Activated CD8-positive, alpha-beta memory T cell treated with anti-CD3 and anti-CD28 coated beads, Interleukin-2, amount 50 U/mL, for 48 hours (primary cell): ENCODE results near the gene SLC39A11.
"Not testable (repeated sequence)": the region's sequence is repeated elsewhere in the genome, so short reads cannot be mapped to it uniquely, and the experiment has no call there.

Source experiments
- DNase-seq: peaks from one replicate; pipeline ENCODE4 v3.0.0-alpha.2; 2020

The SLC39A11 gene

GRCh38 chr17:73069841-73070240 is 22.6 kb downstream of the SLC39A11 start:
- no peak for DNase-seq

GRCh38 chr17:73069164-73069770 is 23.2 kb downstream of the SLC39A11 start:
- no peak for DNase-seq

- DNase-seq = no peak
Measured at GRCh38 chr17:73068322-73069153, 23.9 kb downstream of the SLC39A11 start.

- not testable (repeated sequence) for DNase-seq
Measured at GRCh38 chr17:73067699-73068098, 24.8 kb downstream of the SLC39A11 start.

GRCh38 chr17:73067075-73067474 is 25.4 kb downstream of the SLC39A11 start:
- DNase-seq = no peak

- no peak for DNase-seq
Measured at GRCh38 chr17:73066148-73066884, 26.2 kb downstream of the SLC39A11 start.

GRCh38 chr17:73065376-73065775 is 27.1 kb downstream of the SLC39A11 start:
- no peak for DNase-seq

- no peak for DNase-seq
Measured at GRCh38 chr17:73064084-73064938, 28.2 kb downstream of the SLC39A11 start.

GRCh38 chr17:73062726-73063125 is 29.8 kb downstream of the SLC39A11 start:
- no peak for DNase-seq

- DNase-seq = no peak
Measured at GRCh38 chr17:73061161-73061560, 31.3 kb downstream of the SLC39A11 start.

GRCh38 chr17:73060721-73061120 is 31.8 kb downstream of the SLC39A11 start:
- no peak for DNase-seq

- DNase-seq = not testable (repeated sequence)
Measured at GRCh38 chr17:73059713-73060112, 32.8 kb downstream of the SLC39A11 start.

GRCh38 chr17:73058022-73058421 is 34.5 kb downstream of the SLC39A11 start:
- no peak for DNase-seq

GRCh38 chr17:73057196-73057595 is 35.3 kb downstream of the SLC39A11 start:
- DNase-seq = no peak

GRCh38 chr17:73052923-73053322 is 39.6 kb downstream of the SLC39A11 start:
- DNase-seq = no peak

- no peak for DNase-seq
Measured at GRCh38 chr17:73050797-73051196, 41.7 kb downstream of the SLC39A11 start.

- DNase-seq = no peak
Measured at GRCh38 chr17:73048170-73048569, 44.3 kb downstream of the SLC39A11 start.

- DNase-seq = no peak
Measured at GRCh38 chr17:73045724-73046123, 46.8 kb downstream of the SLC39A11 start.

GRCh38 chr17:73043686-73044581 is 48.6 kb downstream of the SLC39A11 start:
- no peak for DNase-seq

GRCh38 chr17:73042809-73043685 is 49.4 kb downstream of the SLC39A11 start:
- no peak for DNase-seq

GRCh38 chr17:73042225-73042624 is 50.3 kb downstream of the SLC39A11 start:
- no peak for DNase-seq
